Adrenal gland (tissue), 5 donors: ENCODE results near the gene MOSPD3.

Source experiments
- POLR2A ChIP-seq, 2 donors: fragments of 450-650 bp; IDR thresholded peaks; one replicate each; pipeline ENCODE4 v1.6.1; 2017; ENCODE audit warnings: antibody characterized with exemption in 2 of 2, mild to moderate bottlenecking in 2 of 2, moderate library complexity in 1 of 2
- TF ChIP-seq, protein P1 (sequence below), 6 experiments: fragments of 450-650 bp in 4 of 6; fragments of 200-600 bp in 2 of 6; sonication (generic) in 1 of 6; IDR thresholded peaks; 1 replicate in 5 of 6; 2 replicates in 1 of 6; pipeline versions ENCODE4 v1.5.1 to v1.8.0; 2016 to 2021; ENCODE audit warnings: antibody characterized with exemption in 6 of 6, mild to moderate bottlenecking in 2 of 6, moderate library complexity in 1 of 6
- donor health status: DM: no; HTN: no; CAD: no.

DNA sequence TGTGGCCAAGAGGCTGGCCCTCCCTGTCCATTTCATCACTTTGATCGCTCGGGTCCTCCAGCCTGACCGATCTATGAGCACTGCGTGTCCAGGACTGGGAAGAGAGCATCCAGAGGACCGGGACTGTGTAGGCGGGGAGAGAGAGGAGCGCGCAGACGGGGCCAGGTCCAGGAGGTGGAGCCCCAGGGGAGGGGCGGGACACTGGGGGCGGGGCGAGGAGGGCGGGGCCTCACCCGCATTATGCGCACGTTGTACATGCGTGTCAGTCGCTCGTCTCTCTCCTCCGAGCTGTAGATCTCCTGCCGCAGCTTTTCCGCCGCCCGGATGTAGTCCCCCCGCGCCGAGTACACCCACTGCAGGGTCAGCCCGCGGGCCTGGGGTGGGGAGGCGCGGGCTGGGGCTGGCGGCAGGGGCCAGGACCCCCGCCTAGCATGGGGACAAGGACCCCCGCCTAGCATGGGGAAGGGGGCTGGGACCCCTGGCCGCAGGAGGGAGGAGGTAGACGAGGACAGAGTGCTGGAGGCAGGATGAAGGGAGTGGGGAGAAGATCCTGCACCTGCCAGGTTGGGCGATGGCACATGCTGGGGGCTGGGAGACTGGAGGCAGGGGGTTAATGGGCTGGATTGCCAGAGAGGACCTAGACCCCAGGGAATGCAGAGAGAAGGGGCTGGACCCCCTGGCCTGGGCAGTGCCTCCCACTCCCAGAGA, 14.3 kb downstream of the MOSPD3 start:
- TF ChIP-seq, protein P1, sequence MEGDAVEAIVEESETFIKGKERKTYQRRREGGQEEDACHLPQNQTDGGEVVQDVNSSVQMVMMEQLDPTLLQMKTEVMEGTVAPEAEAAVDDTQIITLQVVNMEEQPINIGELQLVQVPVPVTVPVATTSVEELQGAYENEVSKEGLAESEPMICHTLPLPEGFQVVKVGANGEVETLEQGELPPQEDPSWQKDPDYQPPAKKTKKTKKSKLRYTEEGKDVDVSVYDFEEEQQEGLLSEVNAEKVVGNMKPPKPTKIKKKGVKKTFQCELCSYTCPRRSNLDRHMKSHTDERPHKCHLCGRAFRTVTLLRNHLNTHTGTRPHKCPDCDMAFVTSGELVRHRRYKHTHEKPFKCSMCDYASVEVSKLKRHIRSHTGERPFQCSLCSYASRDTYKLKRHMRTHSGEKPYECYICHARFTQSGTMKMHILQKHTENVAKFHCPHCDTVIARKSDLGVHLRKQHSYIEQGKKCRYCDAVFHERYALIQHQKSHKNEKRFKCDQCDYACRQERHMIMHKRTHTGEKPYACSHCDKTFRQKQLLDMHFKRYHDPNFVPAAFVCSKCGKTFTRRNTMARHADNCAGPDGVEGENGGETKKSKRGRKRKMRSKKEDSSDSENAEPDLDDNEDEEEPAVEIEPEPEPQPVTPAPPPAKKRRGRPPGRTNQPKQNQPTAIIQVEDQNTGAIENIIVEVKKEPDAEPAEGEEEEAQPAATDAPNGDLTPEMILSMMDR (IDR thresholded peaks at IDR 0.05) = no peak
- peak in 1 of 2 donors; percentile 25 for TF ChIP-seq POLR2A (IDR thresholded peaks at IDR 0.05)
